ENCODE measurements around the gene CDT1.

CDT1 gene

GRCh38 chr16:88856122-88856827 is 52.7 kb downstream of the CDT1 start:
- DNase-seq (ENCODE audit: low spot score): no peak

DNA sequence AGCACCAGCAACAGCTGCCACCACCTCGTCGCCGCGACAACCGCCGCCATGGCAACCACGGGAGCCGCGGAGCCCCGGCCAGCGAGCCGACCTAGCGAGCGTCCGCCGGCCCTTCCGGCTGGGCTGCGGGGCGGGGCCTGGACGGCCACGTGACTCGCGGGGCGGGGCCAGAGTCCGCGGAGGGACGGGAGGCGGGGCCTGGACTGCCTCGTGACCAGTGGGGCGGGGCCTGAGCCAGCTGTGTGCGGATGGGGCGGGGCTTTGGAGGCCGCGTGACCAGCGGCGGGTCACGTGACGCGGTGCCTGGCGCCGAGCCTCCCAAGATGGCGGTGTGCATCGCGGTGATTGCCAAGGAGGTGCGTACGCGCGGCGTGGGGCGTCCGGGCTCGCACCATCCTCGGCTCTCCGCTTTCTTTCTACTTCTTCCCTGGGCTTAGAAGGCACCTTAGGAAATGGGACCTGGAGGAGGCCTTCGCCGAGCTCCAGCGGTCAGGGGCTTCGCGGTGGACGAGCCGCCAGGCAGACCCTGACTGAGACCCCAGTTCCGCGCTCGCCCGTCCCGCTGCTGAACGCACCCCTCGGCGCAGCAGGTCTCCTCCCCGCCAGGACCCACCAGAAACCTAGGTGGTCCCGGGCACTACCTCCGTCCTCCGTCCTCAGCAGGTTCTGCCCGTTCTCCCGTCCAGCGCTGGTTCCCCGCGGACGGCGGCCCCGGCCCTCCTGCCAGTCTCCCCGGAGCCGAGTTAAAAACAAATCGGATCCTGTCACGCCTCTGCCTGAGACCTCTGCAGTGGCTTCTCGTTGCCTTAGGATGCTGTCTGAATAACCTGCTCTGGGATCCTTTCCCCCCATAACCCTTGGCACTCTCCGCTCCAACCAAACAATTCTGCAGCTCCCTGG is 53.5 kb downstream of the CDT1 start, which contains the start of the genes GALNS and TRAPPC2L:
TSS of gene GALNS (minus strand) at position 120 of the 900 bp plus-strand sequence. CDS start at position 50, 70 bp downstream.
TSS of gene TRAPPC2L (plus strand) at position 300 of the 900 bp plus-strand sequence. CDS start at position 324, 24 bp downstream.
- DNase-seq (ENCODE audit: low spot score): peak; percentile 99

- DNase-seq (ENCODE audit: low spot score): peak; percentile 72
Measured at GRCh38 chr16:88857728-88858339, 54.2 kb downstream of the CDT1 start.

Data from hematopoietic multipotent progenitor cell treated with erythropoietin and hydrocortisone succinate and interleukin-3 and kit ligand, for 17 days (in vitro differentiated cells).